HCT116 (cell line): ENCODE measurements around the gene PANK1. TPM values are rescaled to one million over a fixed set of nuclear protein-coding genes. Genes with fewer than 3 reads are reported as not detected.

Experiments
- ATAC-seq: fragments of 200-7000 bp; cut with Tn5 transposase; 2 replicates; pipeline ENCODE4 v1.9.1; 2020; ENCODE audit warnings: mild to moderate bottlenecking, moderate library complexity
- BruUV-seq: library from RNA; stranded (reverse); fragments of 400-500 nt; replicated peaks from 2 replicates; lab custom pipeline; 2021; lab: Mats Ljungman, UMichigan
- CTCF ChIA-PET: fragments of 300-600 bp; sonication (Branson Sonifier 250); formaldehyde crosslinking; loops from one replicate; lab custom pipeline; 2021; ENCODE audit warnings: antibody characterized with exemption; lab: Charles Lee
- POLR2A ChIA-PET: fragments of 300-600, 350-600 bp; sonication (Branson Sonifier 250); formaldehyde crosslinking; loops from one replicate; lab custom pipeline; 2021; ENCODE audit warnings: antibody characterized with exemption; lab: Charles Lee
- RAD21 ChIA-PET, 2 experiments: fragments of 300-600 bp; sonication (Branson Sonifier 250); formaldehyde crosslinking; loops; one replicate each; lab custom pipeline; 2023; ENCODE audit warnings: low total read pairs in 2 of 2; ENCODE audit not compliant: uncharacterized antibody in 2 of 2, unreplicated experiment in 2 of 2, low non-redundant PET in 1 of 2; lab: Charles Lee
- DNase-seq: peaks from one replicate; pipeline ENCODE4 v3.0.0-alpha.2; 2010; ENCODE audit warnings: low read depth, low spot score
- H2AFZ ChIP-seq: fragments of 200-600 bp; shearing (Covaris generic), sonication (generic); 2 replicates; pipeline ENCODE4 v1.6.1; 2017; ENCODE audit warnings: low read depth, mixed run types, mixed read lengths, antibody characterized with exemption, low read length; ENCODE audit not compliant: poor library complexity, severe bottlenecking
- H3K27ac ChIP-seq: 2 replicates; pipeline ENCODE4 v1.5.1; 2012; ENCODE audit warnings: low read depth, low read length
- H3K27me3 ChIP-seq: fragments of 200-600 bp; sonication (generic); 2 replicates; pipeline ENCODE4 v1.6.1; 2016; ENCODE audit warnings: mixed run types, low read length, mixed read lengths; ENCODE audit not compliant: insufficient read depth
- H3K36me3 ChIP-seq, 2 experiments: fragments of 200-500 bp in 1 of 2; fragments of 200-600 bp in 1 of 2; sonication (Bioruptor generic) in 1 of 2; sonication (generic) in 1 of 2; 2 replicates each; pipeline versions ENCODE4 v1.5.1 to v1.6.1; 2014 to 2016; ENCODE audit warnings: low read length in 2 of 2, inconsistent platforms in 1 of 2, mixed read lengths in 1 of 2, mixed run types in 1 of 2; ENCODE audit not compliant: insufficient read depth in 2 of 2, control insufficient read depth in 1 of 2
- H3K4me1 ChIP-seq, 2 experiments: fragments of 200-600 bp in 1 of 2; sonication (generic) in 1 of 2; 2 replicates each; pipeline versions ENCODE4 v1.5.1 to v1.6.1; 2012 to 2017; ENCODE audit warnings: low read length in 2 of 2, inconsistent platforms in 1 of 2, mild to moderate bottlenecking in 1 of 2, mixed read lengths in 1 of 2, mixed run types in 1 of 2, moderate library complexity in 1 of 2; ENCODE audit not compliant: insufficient read depth in 2 of 2, control insufficient read depth in 1 of 2
- H3K4me2 ChIP-seq: fragments of 200-600 bp; sonication (generic); 2 replicates; pipeline ENCODE4 v1.6.1; 2017; ENCODE audit warnings: mixed run types, low read length, mixed read lengths
- H3K4me3 ChIP-seq, 2 experiments: fragments of 200-600 bp in 1 of 2; sonication (generic) in 1 of 2; replicated peaks in 1 of 2; 2 replicates each; pipeline ENCODE4 v1.5.1; 2011 to 2016; ENCODE audit warnings: low read length in 2 of 2, control low read depth in 1 of 2, low read depth in 1 of 2, mild to moderate bottlenecking in 1 of 2, mixed read lengths in 1 of 2, mixed run types in 1 of 2
- H3K79me2 ChIP-seq: fragments of 200-600 bp; sonication (generic); 2 replicates; pipeline ENCODE4 v1.6.1; 2017; ENCODE audit warnings: mild to moderate bottlenecking, mixed run types, low read length, moderate library complexity, mixed read lengths; ENCODE audit not compliant: insufficient read depth
- H3K9ac ChIP-seq: fragments of 200-600 bp; sonication (generic); 2 replicates; pipeline ENCODE4 v1.6.1; 2016; ENCODE audit warnings: low read length, mixed read lengths
- H3K9me2 ChIP-seq: fragments of 200-600 bp; sonication (generic), shearing (Covaris generic); 2 replicates; pipeline ENCODE4 v1.6.1; 2017; ENCODE audit warnings: mixed run types, mild to moderate bottlenecking, moderate library complexity; ENCODE audit not compliant: insufficient read depth
- H3K9me3 ChIP-seq, 2 experiments: fragments of 200-500 bp in 1 of 2; fragments of 200-600 bp in 1 of 2; sonication (Bioruptor generic) in 1 of 2; sonication (generic) in 1 of 2; 2 replicates each; pipeline ENCODE4 v1.6.1; 2014 to 2017; ENCODE audit warnings: low read length in 2 of 2, mixed read lengths in 2 of 2, inconsistent platforms in 1 of 2, low read depth in 1 of 2, mild to moderate bottlenecking in 1 of 2, mixed run types in 1 of 2, moderate library complexity in 1 of 2; ENCODE audit not compliant: control insufficient read depth in 1 of 2, insufficient read depth in 1 of 2
- H4K20me1 ChIP-seq: fragments of 200-600 bp; sonication (generic), shearing (Covaris generic); 2 replicates; pipeline ENCODE4 v1.6.1; 2017; ENCODE audit warnings: mixed run types, mild to moderate bottlenecking, moderate library complexity; ENCODE audit not compliant: insufficient read depth
- ATF3 ChIP-seq: IDR thresholded peaks from 2 replicates; pipeline ENCODE4 v1.6.1; 2012
- CTCF ChIP-seq, 3 experiments: fragments of 200-600 bp in 1 of 3; sonication (generic) in 1 of 3; IDR thresholded peaks in 2 of 3; conservative IDR thresholded peaks in 1 of 3; 2 replicates each; pipeline ENCODE4 v1.5.1; 2012 to 2017; ENCODE audit warnings: low read depth in 2 of 3, low read length in 2 of 3, antibody characterized with exemption in 1 of 3, borderline replicate concordance in 1 of 3, control low read depth in 1 of 3, mild to moderate bottlenecking in 1 of 3, mixed read lengths in 1 of 3, mixed run types in 1 of 3, moderate library complexity in 1 of 3; ENCODE audit not compliant: insufficient read depth in 1 of 3
- ELF1 ChIP-seq: IDR thresholded peaks from 2 replicates; pipeline ENCODE4 v1.6.1; 2012; ENCODE audit warnings: low read depth, borderline replicate concordance
- EZH2phosphoT487 ChIP-seq: fragments of 200-600 bp; IDR thresholded peaks from 2 replicates; pipeline ENCODE4 v1.6.1; 2018; ENCODE audit warnings: antibody characterized with exemption, borderline replicate concordance
- FOSL1 ChIP-seq: IDR thresholded peaks from 2 replicates; pipeline ENCODE4 v1.6.1; 2012; ENCODE audit warnings: low read depth
- JUND ChIP-seq: IDR thresholded peaks from 2 replicates; pipeline ENCODE4 v1.6.1; 2012
- POLR2A ChIP-seq: IDR thresholded peaks from 2 replicates; pipeline ENCODE4 v1.7.0; 2011; ENCODE audit warnings: borderline replicate concordance; ENCODE audit not compliant: insufficient read depth, insufficient read length; ENCODE audit errors: extremely low read depth
- POLR2AphosphoS5 ChIP-seq: IDR thresholded peaks from 2 replicates; pipeline ENCODE4 v1.6.1; 2011; ENCODE audit warnings: mild to moderate bottlenecking, low read depth, low read length, moderate library complexity
- SIN3A ChIP-seq: IDR thresholded peaks from 2 replicates; pipeline ENCODE4 v1.6.1; 2012; ENCODE audit warnings: low read depth
- SRF ChIP-seq: IDR thresholded peaks from 2 replicates; pipeline ENCODE4 v1.6.1; 2012; ENCODE audit warnings: low read depth
- TCF7L2 ChIP-seq: IDR thresholded peaks from 2 replicates; pipeline ENCODE4 v1.7.0; 2011; ENCODE audit warnings: borderline replicate concordance, inconsistent platforms; ENCODE audit not compliant: insufficient read depth, insufficient read length; ENCODE audit errors: extremely low read depth
- YY1 ChIP-seq: IDR thresholded peaks from 2 replicates; pipeline ENCODE4 v1.6.1; 2011; ENCODE audit warnings: low read length, low read depth, moderate library complexity, mild to moderate bottlenecking; ENCODE audit not compliant: insufficient replicate concordance; ENCODE audit errors: extremely low read depth
- ZBTB33 ChIP-seq: IDR thresholded peaks from 2 replicates; pipeline ENCODE4 v1.6.1; 2011; ENCODE audit warnings: mild to moderate bottlenecking, low read length, moderate library complexity; ENCODE audit not compliant: insufficient replicate concordance; ENCODE audit errors: extremely low read depth
- ZFX ChIP-seq: fragments of 450-650 bp; IDR thresholded peaks from 2 replicates; pipeline ENCODE4 v1.6.1; 2017
- intact Hi-C: fragments of 100-400 bp; cut with micrococcal nuclease; formaldehyde crosslinking; loops from 2 replicates; pipeline ENCODE4 v1.10.0; 2022
- total RNA-seq: library from RNA; stranded (reverse); gene quantifications from one replicate; pipeline ENCODE4 v1.2.1, GENCODE V29; 2021; ENCODE audit not compliant: unreplicated experiment

The PANK1 gene
- total RNA-seq, 1 experiment from 2014 or later = 6.4 TPM

- TF ChIP-seq CTCF (IDR thresholded peaks at IDR 0.05 in 2 of 3, conservative IDR thresholded peaks at IDR 0.05 in 1 of 3; ENCODE audit: borderline replicate concordance in 1 of 3, insufficient read depth in 1 of 3, low read depth in 2 of 3, low read length in 2 of 3) (no peak), POLR2AphosphoS5 (no peak), FOSL1 (no peak), ELF1 (no peak), YY1 (no peak), EZH2phosphoT487 (no peak), ATF3 (no peak)
- no peak overlapping the region for H3K9ac ChIP-seq
- RAD21 ChIA-PET = no interaction called here
- H3K36me3 ChIP-seq = no peaks in the 10 kb centered on the region
- H3K27ac ChIP-seq = no peak overlapping the region
- no peaks in the 10 kb centered on the region for H3K9me3 ChIP-seq
- BruUV-seq = no TSS peak
- POLR2A ChIA-PET = no interaction called here
- no peaks in the 10 kb centered on the region for H4K20me1 ChIP-seq
- CTCF ChIA-PET = no interaction called here
- no peaks in the 10 kb centered on the region for H3K9me2 ChIP-seq
- H3K4me1 ChIP-seq = no peaks in the 10 kb centered on the region
- no peaks in the 10 kb centered on the region for H3K79me2 ChIP-seq
- no peak overlapping the region for H3K4me2 ChIP-seq
- H2AFZ ChIP-seq = no peak overlapping the region
- H3K27me3 ChIP-seq = no peaks in the 10 kb centered on the region
- H3K4me3 ChIP-seq = no peak overlapping the region
- DNase-seq = no peak
- intact Hi-C loops = no loop called here
- ATAC-seq = no peak
These were observed 107.7 kb downstream of the PANK1 start for GRCh38 chr10:89537364-89537763.

GRCh38 chr10:89536013-89536354 lies 109.1 kb downstream of the PANK1 start:
- Histone ChIP-seq H2AFZ (no peak overlapping the region), H3K9ac (no peak overlapping the region), H3K4me3 (no peak overlapping the region), H3K79me2 (no peaks in the 10 kb centered on the region), H3K27me3 (no peaks in the 10 kb centered on the region), H3K36me3 (no peaks in the 10 kb centered on the region), H3K9me2 (no peaks in the 10 kb centered on the region), H3K4me1 (no peaks in the 10 kb centered on the region), H3K9me3 (no peaks in the 10 kb centered on the region), H3K27ac (no peak overlapping the region), H3K4me2 (no peak overlapping the region), H4K20me1 (no peaks in the 10 kb centered on the region)
- ChIA-PET RAD21 (no interaction called here), CTCF (no interaction called here), POLR2A (no interaction called here)
- intact Hi-C loops = no loop called here
- ATAC-seq (no peak), DNase-seq (no peak)
- BruUV-seq = no TSS peak
- TF ChIP-seq ZBTB33 (no peak), SIN3A (no peak), ELF1 (no peak), JUND (no peak), ZFX (no peak), CTCF (IDR thresholded peaks at IDR 0.05 in 2 of 3, conservative IDR thresholded peaks at IDR 0.05 in 1 of 3; ENCODE audit: borderline replicate concordance in 1 of 3, insufficient read depth in 1 of 3, low read depth in 2 of 3, low read length in 2 of 3) (no peak), ATF3 (no peak), TCF7L2 (no peak), SRF (no peak), POLR2A (no peak)
